ENCODE results near the gene UBE2J2. TPM values are rescaled to one million over a fixed set of nuclear protein-coding genes. Genes with fewer than 3 reads are reported as not detected.

UBE2J2 gene
- total and polyA plus RNA-seq, 2 of the 8 experiments (the other 6 are each of a cell fraction or from before 2014, with no cell fraction given) = 33.6 to 67.9 TPM

- Histone ChIP-seq H3K4me1 (replicated peaks in 1 of 4; ENCODE audit: control insufficient read depth in 3 of 4, insufficient read depth in 4 of 4, low read length in 3 of 4) (no peaks in the 10 kb centered on the region; a peak in 1 of 7 replicates), H2AFZ (ENCODE audit: low read length) (no peak overlapping the region), H2BK120ac (replicated peaks; ENCODE audit: low read depth, low read length) (no peak overlapping the region), H3K23me2 (ENCODE audit: low read depth, low read length) (no peaks in the 10 kb centered on the region), H3K27me3 (replicated peaks in 1 of 4; ENCODE audit: control insufficient read depth in 3 of 4, extremely low read depth in 1 of 4, insufficient read depth in 3 of 4, low read length in 3 of 4) (no peaks in the 10 kb centered on the region), H2BK5ac (ENCODE audit: low read depth, low read length) (no peak overlapping the region), H3K56ac (replicated peaks; ENCODE audit: insufficient read length, low read depth, low read length) (no peak overlapping the region), H4K20me1 (replicated peaks in 1 of 2; ENCODE audit: control insufficient read depth in 1 of 2, insufficient read depth in 2 of 2, low read length in 2 of 2) (peaks cover 3 to 13% of the 10 kb centered on the region in 2 experiments), H2BK12ac (ENCODE audit: low read depth, low read length) (no peak overlapping the region), H2AK5ac (ENCODE audit: low read depth, low read length) (no peak overlapping the region), H2BK20ac (ENCODE audit: low read length) (no peak overlapping the region), H3K18ac (ENCODE audit: extremely low read depth, low read length) (no peak overlapping the region), H3K4ac (replicated peaks; ENCODE audit: insufficient read length, low read depth, low read length) (no peak overlapping the region), H3K14ac (ENCODE audit: insufficient read length) (no peak overlapping the region), H2BK15ac (ENCODE audit: low read length) (no peak overlapping the region), H3K79me2 (ENCODE audit: control insufficient read depth in 1 of 2, insufficient read depth in 2 of 2, low read length in 2 of 2) (no peaks in the 10 kb centered on the region), H3K4me3 (ENCODE audit: extremely low read depth in 1 of 4, insufficient read depth in 2 of 4, low read depth in 3 of 4, low read length in 4 of 4) (no peak overlapping the region), H3K23ac (ENCODE audit: insufficient read length) (no peak overlapping the region), H4K5ac (ENCODE audit: insufficient read length, low read depth, low read length) (no peak overlapping the region), H3K9ac (replicated peaks in 1 of 4; ENCODE audit: extremely low read depth in 1 of 4, low read depth in 3 of 4, low read length in 3 of 4) (no peak overlapping the region), H4K8ac (ENCODE audit: extremely low read depth, insufficient read depth, low read length) (no peak overlapping the region; the same call in 1 of the 2 replicates), H4K91ac (replicated peaks; ENCODE audit: insufficient read length, low read length) (no peak overlapping the region), H3K79me1 (ENCODE audit: low read depth, low read length) (peaks cover 5% of the 10 kb centered on the region; the same call in 1 of the 2 replicates), H3K27ac (ENCODE audit: low read depth, low read length) (no peak overlapping the region), H3K4me2 (ENCODE audit: insufficient read depth in 1 of 2, low read depth in 2 of 2, low read length in 2 of 2) (no peak overlapping the region), H3K36me3 (ENCODE audit: control insufficient read depth in 2 of 4, insufficient read depth in 4 of 4, low read length in 3 of 4) (peaks cover 2 to 30% (median 11%) of the 10 kb centered on the region in 4 experiments; a peak in 7 of 8 replicates), H3K9me3 (ENCODE audit: insufficient read depth in 2 of 2, low read depth in 1 of 2, low read length in 1 of 2) (no peaks in the 10 kb centered on the region)
- CTCF ChIA-PET (ENCODE audit: partially characterized antibody) = interaction anchor here (1.1 to 2.3 kb wide), 4 partner anchors 13 to 96 kb away, joined by 3 to 9 read pairs (median 6); no protein-coding TSS in a partner anchor
- FAIRE-seq (no peak), DNase-seq (ENCODE audit: low read depth in 1 of 2, low spot score in 2 of 2) (no peak)
- POLR2A ChIA-PET (ENCODE audit: partially characterized antibody) = interaction anchor here (4.3 kb wide), 1 partner anchor 9 kb away, joined by 15 read pairs; no protein-coding TSS in a partner anchor
- WGBS, 2 experiments (ENCODE audit: extremely low coverage in 1 of 2, insufficient coverage in 1 of 2, insufficient read length in 1 of 2, insufficient replicate concordance in 2 of 2, low coverage in 1 of 2, low lambda C conversion rate in 2 of 2, missing lambda C conversion rate in 1 of 2) = 95% methylated on average over 50 of the region's 52 CpGs; no CpG with 5 or more reads in 1 of the 2 experiments
- TF ChIP-seq RBBP5 (IDR thresholded peaks at IDR 0.05; ENCODE audit: borderline replicate concordance, low read depth, low read length) (no peak), E2F6 (IDR thresholded peaks at IDR 0.05) (no peak)
Observed at GRCh38 chr1:1217621-1218523, 55.8 kb downstream of the UBE2J2 start.

All from H1 (cell line).